IMR-90 (cell line): ENCODE data around the gene STUB1. TPM values are rescaled to one million over a fixed set of nuclear protein-coding genes. Genes with fewer than 3 reads are reported as not detected.

Experiments
- ATAC-seq: fragments of 200-7000 bp; cut with Tn5 transposase; 2 replicates; pipeline ENCODE4 v1.9.1; 2020; ENCODE audit warnings: low read depth, mild to moderate bottlenecking, moderate library complexity
- BruUV-seq: library from RNA; stranded (reverse); fragments of 400-500 nt; replicated peaks from 2 replicates; lab custom pipeline; 2021; lab: Mats Ljungman, UMichigan
- CTCF ChIA-PET: fragments of 300-600 bp; formaldehyde crosslinking; extraction: SDS; loops from one replicate; lab custom pipeline; 2021; ENCODE audit warnings: antibody characterized with exemption; lab: Yijun Ruan, JAX
- POLR2A ChIA-PET: fragments of 300-600 bp; sonication (Branson Sonifier 250); formaldehyde crosslinking; loops from one replicate; lab custom pipeline; 2022; ENCODE audit warnings: antibody characterized with exemption; ENCODE audit not compliant: unreplicated experiment; lab: Charles Lee
- DNase-seq: peaks from one replicate; pipeline ENCODE4 v3.0.0; 2013
- H2AFZ ChIP-seq: replicated peaks from 2 replicates; pipeline ENCODE3; 2013; ENCODE audit warnings: low read length, mild to moderate bottlenecking; ENCODE audit not compliant: poor library complexity
- H2AK5ac ChIP-seq: 2 replicates; pipeline ENCODE4 v1.6.1; 2013; ENCODE audit warnings: low read depth, low read length, inconsistent platforms
- H2AK9ac ChIP-seq: replicated peaks from 2 replicates; pipeline ENCODE3; 2013; ENCODE audit warnings: mild to moderate bottlenecking, low read depth, low read length, moderate library complexity; ENCODE audit not compliant: poor library complexity
- H2BK120ac ChIP-seq: 2 replicates; pipeline ENCODE4 v1.6.1; 2013; ENCODE audit warnings: low read depth, low read length, inconsistent platforms
- H2BK15ac ChIP-seq: 3 replicates; pipeline ENCODE4 v1.6.1; 2013; ENCODE audit warnings: low read depth, low read length, inconsistent platforms
- H2BK20ac ChIP-seq: 2 replicates; pipeline ENCODE4 v1.6.1; 2013; ENCODE audit warnings: low read depth, mild to moderate bottlenecking, inconsistent platforms, low read length, moderate library complexity
- H2BK5ac ChIP-seq: 2 replicates; pipeline ENCODE4 v1.6.1; 2013; ENCODE audit warnings: mild to moderate bottlenecking, low read depth, low read length, inconsistent platforms; ENCODE audit not compliant: poor library complexity, severe bottlenecking
- H3K14ac ChIP-seq: replicated peaks from 2 replicates; pipeline ENCODE4 v1.6.1; 2013; ENCODE audit warnings: low read depth, low read length, inconsistent platforms
- H3K18ac ChIP-seq: 2 replicates; pipeline ENCODE4 v1.6.1; 2013; ENCODE audit warnings: low read depth, low read length, control low read depth
- H3K23ac ChIP-seq: 2 replicates; pipeline ENCODE4 v1.6.1; 2013; ENCODE audit warnings: low read depth, low read length, inconsistent platforms
- H3K27ac ChIP-seq: 2 replicates; pipeline ENCODE4 v1.5.1; 2013; ENCODE audit warnings: mild to moderate bottlenecking, control low read depth, low read length; ENCODE audit not compliant: insufficient read depth
- H3K27me3 ChIP-seq: 2 replicates; pipeline ENCODE4 v1.6.1; 2013; ENCODE audit warnings: low read length; ENCODE audit not compliant: control insufficient read depth, insufficient read depth
- H3K36me3 ChIP-seq: 2 replicates; pipeline ENCODE4 v1.6.1; 2013; ENCODE audit warnings: low read length, mixed read lengths; ENCODE audit not compliant: control insufficient read depth, insufficient read depth
- H3K4ac ChIP-seq: 2 replicates; pipeline ENCODE4 v1.6.1; 2013; ENCODE audit warnings: low read depth, low read length, inconsistent platforms
- H3K4me1 ChIP-seq: 2 replicates; pipeline ENCODE4 v1.6.1; 2013; ENCODE audit warnings: low read length, mixed read lengths; ENCODE audit not compliant: control insufficient read depth, insufficient read depth
- H3K4me2 ChIP-seq: 2 replicates; pipeline ENCODE4 v1.6.1; 2013; ENCODE audit warnings: low read depth, mild to moderate bottlenecking, control low read depth, low read length, moderate library complexity
- H3K4me3 ChIP-seq: 2 replicates; pipeline ENCODE4 v1.5.1; 2013; ENCODE audit warnings: low read depth, mild to moderate bottlenecking, control low read depth, low read length, moderate library complexity; ENCODE audit not compliant: insufficient read depth
- H3K56ac ChIP-seq: 2 replicates; pipeline ENCODE4 v1.6.1; 2013; ENCODE audit warnings: low read length, inconsistent platforms; ENCODE audit not compliant: insufficient read depth; ENCODE audit errors: extremely low read depth
- H3K79me1 ChIP-seq, 2 experiments: 2 replicates each; pipeline ENCODE4 v1.6.1; 2013; ENCODE audit warnings: low read length in 2 of 2, inconsistent platforms in 1 of 2, low read depth in 1 of 2
- H3K9ac ChIP-seq: 2 replicates; pipeline ENCODE4 v1.6.1; 2013; ENCODE audit warnings: low read depth, low read length, control low read depth
- H3K9me1 ChIP-seq: 2 replicates; pipeline ENCODE4 v1.6.1; 2013; ENCODE audit warnings: low read length, inconsistent platforms; ENCODE audit not compliant: insufficient read depth
- H3K9me3 ChIP-seq: 2 replicates; pipeline ENCODE4 v1.6.1; 2013; ENCODE audit warnings: low read length; ENCODE audit not compliant: control insufficient read depth, insufficient read depth
- H4K20me1 ChIP-seq: 2 replicates; pipeline ENCODE4 v1.6.1; 2013; ENCODE audit warnings: low read length, inconsistent platforms; ENCODE audit not compliant: insufficient read depth
- H4K5ac ChIP-seq: 2 replicates; pipeline ENCODE4 v1.6.1; 2013; ENCODE audit warnings: mild to moderate bottlenecking, low read depth, low read length, control low read depth
- H4K8ac ChIP-seq, 2 experiments: 2 replicates each; pipeline ENCODE4 v1.6.1; 2013; ENCODE audit warnings: low read depth in 2 of 2, low read length in 2 of 2, control low read depth in 1 of 2, inconsistent platforms in 1 of 2
- H4K91ac ChIP-seq: 2 replicates; pipeline ENCODE4 v1.6.1; 2013; ENCODE audit warnings: low read depth, low read length, inconsistent platforms; ENCODE audit not compliant: insufficient read depth
- BHLHE40 ChIP-seq: fragments of 150-350 bp; IDR thresholded peaks from 2 replicates; pipeline ENCODE4 v1.6.1; 2016; ENCODE audit warnings: mild to moderate bottlenecking, low read depth, low read length
- CEBPB ChIP-seq: IDR thresholded peaks from 2 replicates; pipeline ENCODE4 v1.6.1; 2012; ENCODE audit warnings: low read depth, low read length, improper control_type of control experiment
- CHD1 ChIP-seq: IDR thresholded peaks from 2 replicates; pipeline ENCODE4 v1.6.1; 2012; ENCODE audit warnings: low read depth, low read length, improper control_type of control experiment
- FOS ChIP-seq: fragments of 150-350 bp; IDR thresholded peaks from 2 replicates; pipeline ENCODE4 v1.6.1; 2016; ENCODE audit warnings: low read depth, low read length
- MAZ ChIP-seq: IDR thresholded peaks from 2 replicates; pipeline ENCODE4 v1.6.1; 2012; ENCODE audit warnings: low read depth, mild to moderate bottlenecking, low read length, improper control_type of control experiment, moderate library complexity, borderline replicate concordance
- MXI1 ChIP-seq: IDR thresholded peaks from 2 replicates; pipeline ENCODE4 v1.6.1; 2012; ENCODE audit warnings: low read depth, mild to moderate bottlenecking, low read length, moderate library complexity, borderline replicate concordance
- NFE2L2 ChIP-seq: fragments of 150-350 bp; IDR thresholded peaks from 2 replicates; pipeline ENCODE4 v1.6.1; 2016; ENCODE audit warnings: low read depth, mild to moderate bottlenecking, low read length
- RAD21 ChIP-seq: IDR thresholded peaks from 2 replicates; pipeline ENCODE4 v1.6.1; 2012; ENCODE audit warnings: low read length, improper control_type of control experiment
- RCOR1 ChIP-seq: IDR thresholded peaks from 2 replicates; pipeline ENCODE4 v1.6.1; 2012; ENCODE audit warnings: mild to moderate bottlenecking, low read length, improper control_type of control experiment; ENCODE audit not compliant: insufficient replicate concordance
- SMC3 ChIP-seq: fragments of 150-350 bp; IDR thresholded peaks from 2 replicates; pipeline ENCODE4 v1.6.1; 2016; ENCODE audit warnings: low read depth, mild to moderate bottlenecking, antibody characterized with exemption, low read length, moderate library complexity
- WGBS, 2 experiments: methylation state at CpG; one replicate each; pipeline versions ENCODE4 v1.1.5 to v1.1.7; 2013; ENCODE audit warnings: missing lambda C conversion rate in 2 of 2; ENCODE audit not compliant: insufficient read length in 1 of 2; ENCODE audit errors: extremely low coverage in 2 of 2; 5-methylcytosine and 5-hydroxymethylcytosine counted together
- dilution Hi-C: fragments of 300-500 bp; cut with HindIII; formaldehyde crosslinking; loops from one replicate; pipeline ENCODE4 v1.14.3; 2018; ENCODE audit warnings: low sequenced_read_pairs; ENCODE audit not compliant: unreplicated experiment
- in situ Hi-C: fragments of 300-500 bp; cut with MboI; formaldehyde crosslinking; loops from 3 replicates; pipeline ENCODE4 v1.14.3; 2019; ENCODE audit warnings: low sequenced_read_pairs, inconsistent platforms, mixed read lengths
- intact Hi-C: fragments of 100-400 bp; cut with micrococcal nuclease; formaldehyde crosslinking; loops from 2 replicates; pipeline ENCODE4 v1.10.0; 2022
- polyA plus RNA-seq, 3 experiments: library from polyadenylated mRNA; depleted of rRNA; stranded (reverse); fragments of >200 nt; gene quantifications; 2 replicates each; pipeline ENCODE4 v1.2.3, GENCODE V29; 2012; ENCODE audit warnings: low replicate concordance in 1 of 3
- total RNA-seq: library from RNA; depleted of rRNA; stranded (reverse); fragments of >200 nt; gene quantifications from 2 replicates; pipeline ENCODE4 v1.2.3, GENCODE V29; 2012
- TF ChIP-seq, protein P1 (sequence below): fragments of 150-350 bp; IDR thresholded peaks from 2 replicates; pipeline ENCODE4 v1.6.1; 2016; ENCODE audit warnings: low read depth, mild to moderate bottlenecking, low read length, moderate library complexity, borderline replicate concordance
- TF ChIP-seq, protein P2 (sequence below): conservative IDR thresholded peaks from 2 replicates; pipeline ENCODE4 v1.5.1; 2012; ENCODE audit warnings: mild to moderate bottlenecking, low read depth, low read length, improper control_type of control experiment

STUB1 gene
- total and polyA plus RNA-seq, 2 of the 4 experiments (the other 2 are of a cell fraction) = 183 to 186 TPM

DNA sequence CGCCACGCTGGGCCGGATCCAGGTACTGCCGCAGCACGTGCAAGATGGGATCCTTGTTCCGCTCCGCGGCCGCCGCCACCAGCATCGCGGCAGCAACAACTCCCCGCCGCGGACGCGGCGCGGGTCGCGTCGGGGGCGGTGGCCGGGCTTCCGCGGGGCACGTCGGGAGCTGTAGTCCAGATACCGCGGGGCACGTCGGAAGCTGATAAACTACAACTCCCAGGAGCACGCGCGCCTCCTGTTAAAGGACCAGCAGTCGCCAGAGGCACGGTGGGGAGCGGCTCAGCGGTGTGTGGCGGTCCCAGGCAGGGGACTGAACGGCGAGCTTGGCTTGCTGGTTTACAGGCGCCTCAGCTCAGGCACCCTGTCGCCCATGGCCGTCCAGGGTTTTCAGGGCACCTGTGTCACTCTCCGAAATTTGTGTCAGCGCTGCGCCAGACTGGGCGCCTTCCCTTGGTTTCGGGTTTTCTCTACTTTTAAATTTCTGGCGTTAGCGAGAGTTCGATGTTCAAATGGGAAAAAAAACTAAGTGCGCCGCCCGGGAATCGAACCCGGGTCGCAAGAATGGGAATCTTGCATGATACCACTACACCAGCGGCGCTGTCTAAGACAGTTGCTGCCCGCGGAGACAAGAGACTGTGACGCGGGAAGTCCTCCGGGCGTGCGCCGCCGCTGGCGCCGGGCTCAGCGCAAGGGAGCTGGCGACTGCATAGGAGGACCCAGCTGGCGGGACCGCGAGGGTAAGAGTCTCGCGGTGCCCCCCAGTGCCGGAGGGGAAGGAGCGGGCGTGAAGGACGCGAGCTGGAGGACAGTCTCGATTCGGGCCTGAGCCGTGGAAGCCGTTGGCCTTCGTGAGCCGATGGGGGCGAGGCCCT, 43.8 kb upstream of the STUB1 start, which contains the start of gene METTL26:
Gene METTL26, minus strand, starts transcription at position 100 of the 875 bp plus-strand sequence. Its CDS starts 15 bp downstream, at position 85.
- Histone ChIP-seq H4K91ac (peak within 1 kb of the TSS; percentile 84), H2AFZ (peak within 1 kb of the TSS; percentile 100), H3K9me3 (no peaks in the 10 kb centered on the region), H2BK5ac (peak within 1 kb of the TSS; percentile 97), H2BK120ac (peak within 1 kb of the TSS; percentile 39; the same call in 1 of the 2 replicates), H3K4me1 (peaks cover 11% of the 10 kb centered on the region), H3K79me1 (peaks cover 0 to 25% of the 10 kb centered on the region in 2 experiments; a peak in 2 of 4 replicates), H2BK20ac (no peak within 1 kb of the TSS), H3K18ac (peak within 1 kb of the TSS; percentile 63), H2AK9ac (peak within 1 kb of the TSS; percentile 92), H4K5ac (peak within 1 kb of the TSS; percentile 69; the same call in 1 of the 2 replicates), H3K23ac (peak within 1 kb of the TSS; percentile 91), H3K4me3 (peak within 1 kb of the TSS; percentile 97), H3K14ac (peak within 1 kb of the TSS; percentile 89), H3K4ac (peak within 1 kb of the TSS; percentile 84), H4K20me1 (peaks cover 4% of the 10 kb centered on the region), H3K56ac (peak within 1 kb of the TSS; percentile 86), H2BK15ac (peak within 1 kb of the TSS; percentile 79; the same call in 1 of the 3 replicates), H4K8ac (peak within 1 kb of the TSS; percentile 21 to 90; a peak in 2 of 4 replicates), H3K27me3 (no peaks in the 10 kb centered on the region), H2AK5ac (peak within 1 kb of the TSS; percentile 98), H3K27ac (peak within 1 kb of the TSS; percentile 94), H3K9ac (peak within 1 kb of the TSS; percentile 93), H3K36me3 (peaks cover 12% of the 10 kb centered on the region; the same call in 1 of the 2 replicates), H3K4me2 (peak within 1 kb of the TSS; percentile 98), H3K9me1 (peaks cover 8% of the 10 kb centered on the region; the same call in 1 of the 2 replicates)
- TSS peak; percentile 77 for BruUV-seq
- 0% methylated on average over 67 of the region's 91 CpGs; no CpG with 5 or more reads in 1 of the 2 experiments for WGBS, 2 experiments
- dilution Hi-C loops = no loop called here
- in situ Hi-C loops = no loop called here
- DNase-seq (peak; percentile 91), ATAC-seq (peak; percentile 86)
- ChIA-PET POLR2A (no interaction called here), CTCF (interaction anchor here (0.6 kb wide), 1 partner anchor 185 kb away, joined by 3 read pairs; no protein-coding TSS in a partner anchor)
- intact Hi-C loops = loop anchor here (1.0 to 5.0 kb wide), 3 partner anchors 9 to 109 kb away; partner anchors contain the start of gene CAPN15
- TF ChIP-seq RCOR1 (no peak), BHLHE40 (peak; percentile 90), SMC3 (no peak; the same call in 1 of the 2 replicates), MAZ (peak; percentile 69), NFE2L2 (no peak), CEBPB (no peak), FOS (peak; percentile 96), MXI1 (peak; percentile 92), CHD1 (no peak), RAD21 (peak; percentile 22)
- TF ChIP-seq, protein P1, sequence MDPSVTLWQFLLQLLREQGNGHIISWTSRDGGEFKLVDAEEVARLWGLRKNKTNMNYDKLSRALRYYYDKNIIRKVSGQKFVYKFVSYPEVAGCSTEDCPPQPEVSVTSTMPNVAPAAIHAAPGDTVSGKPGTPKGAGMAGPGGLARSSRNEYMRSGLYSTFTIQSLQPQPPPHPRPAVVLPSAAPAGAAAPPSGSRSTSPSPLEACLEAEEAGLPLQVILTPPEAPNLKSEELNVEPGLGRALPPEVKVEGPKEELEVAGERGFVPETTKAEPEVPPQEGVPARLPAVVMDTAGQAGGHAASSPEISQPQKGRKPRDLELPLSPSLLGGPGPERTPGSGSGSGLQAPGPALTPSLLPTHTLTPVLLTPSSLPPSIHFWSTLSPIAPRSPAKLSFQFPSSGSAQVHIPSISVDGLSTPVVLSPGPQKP = no peak
- TF ChIP-seq, protein P2, sequence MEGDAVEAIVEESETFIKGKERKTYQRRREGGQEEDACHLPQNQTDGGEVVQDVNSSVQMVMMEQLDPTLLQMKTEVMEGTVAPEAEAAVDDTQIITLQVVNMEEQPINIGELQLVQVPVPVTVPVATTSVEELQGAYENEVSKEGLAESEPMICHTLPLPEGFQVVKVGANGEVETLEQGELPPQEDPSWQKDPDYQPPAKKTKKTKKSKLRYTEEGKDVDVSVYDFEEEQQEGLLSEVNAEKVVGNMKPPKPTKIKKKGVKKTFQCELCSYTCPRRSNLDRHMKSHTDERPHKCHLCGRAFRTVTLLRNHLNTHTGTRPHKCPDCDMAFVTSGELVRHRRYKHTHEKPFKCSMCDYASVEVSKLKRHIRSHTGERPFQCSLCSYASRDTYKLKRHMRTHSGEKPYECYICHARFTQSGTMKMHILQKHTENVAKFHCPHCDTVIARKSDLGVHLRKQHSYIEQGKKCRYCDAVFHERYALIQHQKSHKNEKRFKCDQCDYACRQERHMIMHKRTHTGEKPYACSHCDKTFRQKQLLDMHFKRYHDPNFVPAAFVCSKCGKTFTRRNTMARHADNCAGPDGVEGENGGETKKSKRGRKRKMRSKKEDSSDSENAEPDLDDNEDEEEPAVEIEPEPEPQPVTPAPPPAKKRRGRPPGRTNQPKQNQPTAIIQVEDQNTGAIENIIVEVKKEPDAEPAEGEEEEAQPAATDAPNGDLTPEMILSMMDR = peak; percentile 12; the same call in 1 of the 2 replicates
